Measurements from ENCODE around the gene RPL19. TPM values are rescaled to one million over a fixed set of nuclear protein-coding genes. Genes with fewer than 3 reads are reported as not detected.

The RPL19 gene
- total RNA-seq, 2 experiments from 2014 or later: 3,132 to 4,395 TPM

DNA sequence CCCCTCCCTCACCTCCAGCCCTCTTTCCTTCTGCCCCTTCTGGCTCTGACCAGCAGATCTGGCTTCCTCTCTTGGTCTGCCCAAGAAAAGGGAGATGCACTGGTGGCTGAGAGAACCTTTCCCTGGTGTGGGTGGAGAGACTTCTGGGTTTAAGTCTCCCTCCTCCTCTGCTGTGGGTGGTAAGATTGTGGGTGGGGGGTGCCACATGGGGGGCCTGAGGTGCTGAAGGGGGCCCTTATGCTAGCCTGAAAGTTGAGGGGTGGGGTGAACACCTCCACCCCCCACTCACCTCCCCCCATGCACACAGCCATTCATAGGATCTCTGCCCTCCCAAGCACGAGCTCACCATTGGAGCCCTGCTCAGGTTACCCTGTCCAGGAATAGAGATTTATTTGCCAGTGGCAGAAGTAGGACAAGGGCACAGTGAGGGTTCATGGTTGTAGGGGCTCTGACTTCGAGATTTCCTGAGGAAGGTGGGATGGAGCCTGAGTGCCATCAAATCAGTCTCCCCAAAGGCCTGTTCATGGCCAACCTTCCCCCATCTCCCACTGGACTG is 27.4 kb downstream of the RPL19 start:
- Histone ChIP-seq H4K20me1 (ENCODE audit: insufficient read depth, low read length) (no peaks in the 10 kb centered on the region), H3K9me3 (ENCODE audit: low read length) (no peaks in the 10 kb centered on the region), H3K79me2 (ENCODE audit: insufficient read depth, low read depth, low read length) (no peaks in the 10 kb centered on the region), H3K36me3 (ENCODE audit: insufficient read depth, low read length) (no peaks in the 10 kb centered on the region), H3K4me2 (ENCODE audit: low read length) (no peak overlapping the region), H3K4me3 (ENCODE audit: low read depth, low read length, poor library complexity, severe bottlenecking) (no peak overlapping the region), H2AFZ (ENCODE audit: low read length) (no peak overlapping the region), H3K9me2 (ENCODE audit: insufficient read depth, low read length) (no peaks in the 10 kb centered on the region), H3K4me1 (ENCODE audit: insufficient read depth, low read length, poor library complexity, severe bottlenecking) (peaks cover 13% of the 10 kb centered on the region), H3K27ac (ENCODE audit: low read depth, low read length, poor library complexity, severe bottlenecking) (no peak overlapping the region)
- TF ChIP-seq, protein P1, sequence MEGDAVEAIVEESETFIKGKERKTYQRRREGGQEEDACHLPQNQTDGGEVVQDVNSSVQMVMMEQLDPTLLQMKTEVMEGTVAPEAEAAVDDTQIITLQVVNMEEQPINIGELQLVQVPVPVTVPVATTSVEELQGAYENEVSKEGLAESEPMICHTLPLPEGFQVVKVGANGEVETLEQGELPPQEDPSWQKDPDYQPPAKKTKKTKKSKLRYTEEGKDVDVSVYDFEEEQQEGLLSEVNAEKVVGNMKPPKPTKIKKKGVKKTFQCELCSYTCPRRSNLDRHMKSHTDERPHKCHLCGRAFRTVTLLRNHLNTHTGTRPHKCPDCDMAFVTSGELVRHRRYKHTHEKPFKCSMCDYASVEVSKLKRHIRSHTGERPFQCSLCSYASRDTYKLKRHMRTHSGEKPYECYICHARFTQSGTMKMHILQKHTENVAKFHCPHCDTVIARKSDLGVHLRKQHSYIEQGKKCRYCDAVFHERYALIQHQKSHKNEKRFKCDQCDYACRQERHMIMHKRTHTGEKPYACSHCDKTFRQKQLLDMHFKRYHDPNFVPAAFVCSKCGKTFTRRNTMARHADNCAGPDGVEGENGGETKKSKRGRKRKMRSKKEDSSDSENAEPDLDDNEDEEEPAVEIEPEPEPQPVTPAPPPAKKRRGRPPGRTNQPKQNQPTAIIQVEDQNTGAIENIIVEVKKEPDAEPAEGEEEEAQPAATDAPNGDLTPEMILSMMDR (conservative IDR thresholded peaks at IDR 0.05; ENCODE audit: low read length): no peak
- TF ChIP-seq EZH2phosphoT487 (IDR thresholded peaks at IDR 0.05; ENCODE audit: borderline replicate concordance, low read depth, low read length): no peak
- BruUV-seq (replicated peaks): no TSS peak
- POLR2A ChIA-PET: no interaction called here
- intact Hi-C loops (cut with micrococcal nuclease; ENCODE audit: unreplicated experiment): no loop called here
- no peak for DNase-seq (ENCODE audit: low spot score)
- CTCF ChIA-PET (ENCODE audit: unreplicated experiment): no interaction called here

DNA sequence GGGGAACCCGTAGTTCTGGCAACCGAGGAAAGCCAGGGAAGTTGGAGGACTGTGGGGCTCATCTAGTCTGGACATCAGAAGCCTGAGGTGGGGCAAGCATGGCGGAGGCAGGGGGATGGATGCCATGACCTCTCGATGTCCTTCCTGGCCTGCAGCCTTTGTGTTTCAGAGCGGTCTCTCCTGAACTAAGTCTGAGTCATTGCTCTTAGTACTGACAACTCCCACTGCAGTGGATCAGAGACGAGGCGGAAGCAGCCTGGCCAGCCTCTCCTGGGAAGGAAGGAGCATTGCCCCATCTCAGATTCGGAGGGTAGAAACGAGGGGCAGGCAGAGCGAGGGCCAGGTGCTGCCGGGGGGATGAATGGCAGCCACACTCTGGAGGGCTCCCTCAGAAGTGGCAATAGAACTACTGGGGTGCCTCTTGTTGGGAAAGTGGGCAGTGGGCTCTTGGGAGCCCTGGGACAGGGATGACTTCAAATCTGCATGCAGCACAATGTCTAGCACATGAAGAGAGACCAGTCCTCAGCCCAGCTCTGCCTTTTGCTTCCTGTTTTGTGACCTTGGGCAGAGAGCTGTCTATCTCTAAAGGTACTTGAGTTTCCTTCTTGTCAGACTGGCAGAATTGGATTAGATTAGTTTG is 29.3 kb downstream of the RPL19 start:
- H3K27ac ChIP-seq (ENCODE audit: low read depth, low read length, poor library complexity, severe bottlenecking): no peak overlapping the region
- H3K4me3 ChIP-seq (ENCODE audit: low read depth, low read length, poor library complexity, severe bottlenecking): no peak overlapping the region
- H2AFZ ChIP-seq (ENCODE audit: low read length): no peak overlapping the region
- BruUV-seq (replicated peaks): no TSS peak
- intact Hi-C loops (cut with micrococcal nuclease; ENCODE audit: unreplicated experiment): no loop called here
- H3K36me3 ChIP-seq (ENCODE audit: insufficient read depth, low read length): no peaks in the 10 kb centered on the region
- H3K4me2 ChIP-seq (ENCODE audit: low read length): no peak overlapping the region
- no peaks in the 10 kb centered on the region for H4K20me1 ChIP-seq (ENCODE audit: insufficient read depth, low read length)
- TF ChIP-seq EZH2phosphoT487 (IDR thresholded peaks at IDR 0.05; ENCODE audit: borderline replicate concordance, low read depth, low read length): no peak
- TF ChIP-seq, protein P1 (conservative IDR thresholded peaks at IDR 0.05; ENCODE audit: low read length): no peak
- ChIA-PET CTCF (ENCODE audit: unreplicated experiment) (interaction anchor here (3.9 kb wide), 1 partner anchor 21 kb away, joined by 23 read pairs; no protein-coding TSS in a partner anchor), POLR2A (interaction anchor here (3.2 kb wide), 1 partner anchor 22 kb away, joined by 18 read pairs; no protein-coding TSS in a partner anchor)
- H3K4me1 ChIP-seq (ENCODE audit: insufficient read depth, low read length, poor library complexity, severe bottlenecking): peaks cover 17% of the 10 kb centered on the region
- no peak for DNase-seq (ENCODE audit: low spot score)
- H3K9me2 ChIP-seq (ENCODE audit: insufficient read depth, low read length): no peaks in the 10 kb centered on the region
- no peaks in the 10 kb centered on the region for H3K79me2 ChIP-seq (ENCODE audit: insufficient read depth, low read depth, low read length)
- no peaks in the 10 kb centered on the region for H3K9me3 ChIP-seq (ENCODE audit: low read length)

DNA sequence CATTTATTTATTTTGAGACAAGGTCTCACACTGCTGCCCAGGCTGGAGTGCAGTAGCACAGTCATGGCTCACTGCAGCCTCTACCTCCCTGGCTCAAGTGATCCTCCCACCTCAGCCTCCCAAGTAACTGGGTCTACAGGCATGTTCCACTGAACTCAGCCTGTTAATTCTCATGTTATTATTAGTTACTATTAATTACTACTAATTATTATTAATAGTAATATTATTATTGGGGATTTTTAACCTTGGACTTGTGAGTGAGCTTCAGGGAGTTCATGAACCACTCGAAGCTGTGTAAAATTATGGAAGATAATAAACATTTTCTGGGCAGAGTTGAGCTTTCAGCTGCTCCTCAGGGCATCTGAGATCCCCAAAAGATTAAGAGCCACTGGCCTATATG is 30.3 kb downstream of the RPL19 start:
- Histone ChIP-seq H3K36me3 (ENCODE audit: insufficient read depth, low read length) (no peaks in the 10 kb centered on the region), H3K9me2 (ENCODE audit: insufficient read depth, low read length) (no peaks in the 10 kb centered on the region), H3K4me3 (ENCODE audit: low read depth, low read length, poor library complexity, severe bottlenecking) (no peak overlapping the region), H3K4me1 (ENCODE audit: insufficient read depth, low read length, poor library complexity, severe bottlenecking) (peaks cover 23% of the 10 kb centered on the region), H3K27ac (ENCODE audit: low read depth, low read length, poor library complexity, severe bottlenecking) (no peak overlapping the region), H3K79me2 (ENCODE audit: insufficient read depth, low read depth, low read length) (no peaks in the 10 kb centered on the region), H3K4me2 (ENCODE audit: low read length) (no peak overlapping the region), H4K20me1 (ENCODE audit: insufficient read depth, low read length) (no peaks in the 10 kb centered on the region), H3K9me3 (ENCODE audit: low read length) (no peaks in the 10 kb centered on the region), H2AFZ (ENCODE audit: low read length) (no peak overlapping the region)
- no peak for DNase-seq (ENCODE audit: low spot score)
- TF ChIP-seq, protein P1 (conservative IDR thresholded peaks at IDR 0.05; ENCODE audit: low read length): no peak
- no peak for TF ChIP-seq EZH2phosphoT487 (IDR thresholded peaks at IDR 0.05; ENCODE audit: borderline replicate concordance, low read depth, low read length)
- ChIA-PET POLR2A (interaction anchor here (3.2 kb wide), 1 partner anchor 23 kb away, joined by 18 read pairs; no protein-coding TSS in a partner anchor), CTCF (ENCODE audit: unreplicated experiment) (interaction anchor here (3.9 kb wide), 1 partner anchor 22 kb away, joined by 23 read pairs; no protein-coding TSS in a partner anchor)
- intact Hi-C loops (cut with micrococcal nuclease; ENCODE audit: unreplicated experiment): no loop called here
- no TSS peak for BruUV-seq (replicated peaks)
